ENCODE measurements around the gene NMNAT1. TPM values are rescaled to one million over a fixed set of nuclear protein-coding genes. Genes with fewer than 3 reads are reported as not detected.

NMNAT1 gene
- total and polyA plus RNA-seq, 3 experiments from 2014 or later = 6.4 to 12.1 (median 11.3) TPM

DNA sequence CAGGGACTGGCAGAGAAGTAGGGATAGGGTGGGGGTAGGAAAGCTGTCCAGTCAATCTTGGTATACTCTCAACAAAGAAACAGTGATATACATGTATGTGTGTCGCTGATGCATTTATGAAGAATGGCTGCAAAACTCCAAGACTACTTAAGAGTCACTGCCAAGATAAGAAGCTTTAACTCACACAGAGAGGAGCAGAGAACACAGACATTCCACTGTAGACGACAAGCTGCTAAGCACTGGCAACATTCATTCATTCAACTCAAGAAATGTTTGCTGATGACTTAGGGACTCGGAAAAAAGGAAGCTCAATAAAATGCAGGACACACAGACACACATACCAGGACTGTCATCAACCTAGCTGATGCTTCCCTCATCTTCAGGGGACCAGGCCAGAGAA lies 38.7 kb upstream of the NMNAT1 start:
- H3K36me3 ChIP-seq (ENCODE audit: insufficient read depth, low read length) = no peaks in the 10 kb centered on the region
- H3K27ac ChIP-seq (ENCODE audit: low read depth, low read length) = no peak overlapping the region
- H3K9me3 ChIP-seq (ENCODE audit: low read length) = no peaks in the 10 kb centered on the region
- peaks cover 0 to 4% of the 10 kb centered on the region in 2 donors for H3K27me3 Mint-ChIP-seq
- peak overlapping the region in 1 of 8 donors; percentile 32 for H3K27ac Mint-ChIP-seq
- H3K36me3 Mint-ChIP-seq = peaks cover 0 to 3% (median 0%) of the 10 kb centered on the region in 3 donors
- H3K4me3 Mint-ChIP-seq = peak overlapping the region in 1 of 7 donors; percentile 71
- ChIA-PET CTCF (interaction anchor here (1.5 kb wide), 1 partner anchor 12 kb away, joined by 3 read pairs; no protein-coding TSS in a partner anchor), POLR2A (no interaction called here)
- peaks cover 11% of the 10 kb centered on the region for H3K4me1 ChIP-seq (ENCODE audit: insufficient read depth, low read length)
- peaks cover 30 to 50% (median 39%) of the 10 kb centered on the region in 3 donors for H3K4me1 Mint-ChIP-seq
- no peak overlapping the region for H3K4me3 ChIP-seq (ENCODE audit: low read length)
- no peak for DNase-seq
- no peaks in the 10 kb centered on the region for H3K27me3 ChIP-seq (ENCODE audit: insufficient read depth, low read length, poor library complexity, severe bottlenecking)
- no peaks in the 10 kb centered on the region for H3K9me3 Mint-ChIP-seq

DNA sequence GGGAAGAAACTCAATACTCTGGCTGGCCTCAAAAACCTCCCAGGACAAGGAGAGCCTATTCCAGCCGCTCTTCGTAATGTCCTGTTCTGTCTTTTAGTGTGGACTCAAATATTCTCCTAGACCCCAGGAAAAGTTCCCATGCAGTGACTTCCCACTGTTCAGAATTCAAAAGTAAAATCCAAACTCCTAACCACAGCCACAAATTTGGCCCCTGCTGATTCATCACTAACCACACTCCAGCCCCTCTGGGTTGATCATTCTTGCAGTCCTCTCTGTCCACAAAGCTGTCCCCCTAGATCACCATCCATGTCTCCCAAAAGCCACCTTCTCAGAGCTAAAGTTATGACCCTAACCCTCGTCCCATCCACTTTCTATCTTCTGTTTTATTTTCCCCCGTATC lies 38.3 kb upstream of the NMNAT1 start:
- peaks cover 30 to 50% (median 40%) of the 10 kb centered on the region in 3 donors for H3K4me1 Mint-ChIP-seq
- Histone ChIP-seq H3K4me1 (ENCODE audit: insufficient read depth, low read length) (peaks cover 11% of the 10 kb centered on the region), H3K27ac (ENCODE audit: low read depth, low read length) (no peak overlapping the region), H3K4me3 (ENCODE audit: low read length) (no peak overlapping the region), H3K36me3 (ENCODE audit: insufficient read depth, low read length) (no peaks in the 10 kb centered on the region), H3K9me3 (ENCODE audit: low read length) (no peaks in the 10 kb centered on the region), H3K27me3 (ENCODE audit: insufficient read depth, low read length, poor library complexity, severe bottlenecking) (no peaks in the 10 kb centered on the region)
- no peak for DNase-seq
- no peak overlapping the region for H3K27ac Mint-ChIP-seq
- H3K27me3 Mint-ChIP-seq = peaks cover 0 to 4% of the 10 kb centered on the region in 2 donors
- peaks cover 0 to 4% (median 0%) of the 10 kb centered on the region in 3 donors for H3K36me3 Mint-ChIP-seq
- CTCF ChIA-PET = interaction anchor here (1.5 kb wide), 1 partner anchor 12 kb away, joined by 3 read pairs; no protein-coding TSS in a partner anchor
- POLR2A ChIA-PET = no interaction called here
- H3K9me3 Mint-ChIP-seq = no peaks in the 10 kb centered on the region
- H3K4me3 Mint-ChIP-seq = peak overlapping the region in 1 of 7 donors; percentile 71

DNA sequence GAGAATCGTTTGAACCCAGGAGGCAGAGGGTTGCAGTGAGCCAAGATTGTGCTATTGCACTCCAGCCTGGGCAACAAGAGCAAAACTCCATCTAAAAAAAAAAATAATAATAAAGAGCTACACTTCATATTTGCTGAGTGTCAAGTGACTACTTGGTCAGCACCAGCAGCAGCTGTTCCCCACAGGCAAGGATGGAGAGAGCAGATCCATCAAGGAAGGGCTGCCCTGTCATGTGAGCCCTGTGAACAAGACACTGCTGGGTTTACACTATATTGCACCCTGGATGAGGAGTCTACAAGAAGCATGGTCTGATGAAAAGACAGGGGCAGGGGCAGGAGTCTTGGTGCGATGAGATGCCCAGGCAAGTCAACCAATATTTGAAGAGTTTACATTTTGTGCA lies 36.8 kb upstream of the NMNAT1 start:
- Histone ChIP-seq H3K9me3 (ENCODE audit: low read length) (no peaks in the 10 kb centered on the region), H3K27me3 (ENCODE audit: insufficient read depth, low read length, poor library complexity, severe bottlenecking) (no peaks in the 10 kb centered on the region), H3K4me1 (ENCODE audit: insufficient read depth, low read length) (peaks cover 16% of the 10 kb centered on the region), H3K27ac (ENCODE audit: low read depth, low read length) (no peak overlapping the region), H3K4me3 (ENCODE audit: low read length) (no peak overlapping the region), H3K36me3 (ENCODE audit: insufficient read depth, low read length) (no peaks in the 10 kb centered on the region)
- H3K4me1 Mint-ChIP-seq = peaks cover 33 to 48% (median 44%) of the 10 kb centered on the region in 3 donors
- CTCF ChIA-PET = interaction anchor here (0.8 to 1.5 kb wide), 2 partner anchors 32 to 122 kb away, joined by 3 read pairs; no protein-coding TSS in a partner anchor
- H3K4me3 Mint-ChIP-seq = peak overlapping the region in 1 of 7 donors; percentile 76
- H3K27me3 Mint-ChIP-seq = peaks cover 0 to 4% of the 10 kb centered on the region in 2 donors
- peak overlapping the region in 1 of 8 donors; percentile 49 for H3K27ac Mint-ChIP-seq
- POLR2A ChIA-PET = interaction anchor here (0.6 kb wide), 1 partner anchor 45 kb away, joined by 6 read pairs; no protein-coding TSS in a partner anchor
- no peak for DNase-seq
- H3K36me3 Mint-ChIP-seq = peaks cover 0 to 10% (median 0%) of the 10 kb centered on the region in 3 donors
- no peaks in the 10 kb centered on the region for H3K9me3 Mint-ChIP-seq

- POLR2A ChIA-PET = no interaction called here
- H3K27ac ChIP-seq (ENCODE audit: low read depth, low read length) = no peak overlapping the region
- H3K36me3 ChIP-seq (ENCODE audit: insufficient read depth, low read length) = no peaks in the 10 kb centered on the region
- H3K4me1 Mint-ChIP-seq = peaks cover 38 to 53% (median 50%) of the 10 kb centered on the region in 3 donors
- H3K27me3 ChIP-seq (ENCODE audit: insufficient read depth, low read length, poor library complexity, severe bottlenecking) = no peaks in the 10 kb centered on the region
- peaks cover 0 to 5% of the 10 kb centered on the region in 2 donors for H3K27me3 Mint-ChIP-seq
- H3K36me3 Mint-ChIP-seq = peaks cover 0 to 10% (median 0%) of the 10 kb centered on the region in 3 donors
- no peaks in the 10 kb centered on the region for H3K9me3 Mint-ChIP-seq
- CTCF ChIA-PET = interaction anchor here (1.4 kb wide), 1 partner anchor 291 kb away, joined by 3 read pairs; no protein-coding TSS in a partner anchor
- peak overlapping the region in 3 of 7 donors; percentile 27 to 59 (median 50) for H3K4me3 Mint-ChIP-seq
- no peak overlapping the region for H3K4me3 ChIP-seq (ENCODE audit: low read length)
- H3K9me3 ChIP-seq (ENCODE audit: low read length) = no peaks in the 10 kb centered on the region
- peak overlapping the region in 1 of 8 donors; percentile 14 for H3K27ac Mint-ChIP-seq
- DNase-seq = no peak
- peaks cover 26% of the 10 kb centered on the region for H3K4me1 ChIP-seq (ENCODE audit: insufficient read depth, low read length)
These were observed 35.8 kb upstream of the NMNAT1 start for GRCh38 chr1:9907441-9907840.

DNA sequence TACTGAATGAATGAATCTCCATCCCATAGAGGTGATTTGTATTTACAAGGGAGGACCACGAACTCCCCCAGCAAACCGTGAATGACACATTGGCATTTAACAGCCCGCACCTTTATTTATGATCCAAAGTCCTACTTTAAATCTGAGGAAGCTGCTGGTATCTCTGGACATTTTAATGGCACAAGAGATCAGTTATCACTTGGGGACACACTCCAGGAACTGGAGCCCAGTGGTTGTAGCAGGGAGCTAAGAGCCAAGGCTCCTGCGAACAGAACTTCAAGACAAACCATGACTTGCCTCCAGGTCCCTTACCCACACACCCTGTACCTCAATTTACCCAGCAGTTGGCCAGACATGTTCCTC lies 34.4 kb upstream of the NMNAT1 start:
- Mint-ChIP-seq H3K4me3 (peak overlapping the region; percentile 88 to 99 (median 97)), H3K9me3 (no peaks in the 10 kb centered on the region), H3K36me3 (peaks cover 0 to 10% (median 0%) of the 10 kb centered on the region in 3 donors), H3K27ac (peak overlapping the region; percentile 56 to 95 (median 92)), H3K4me1 (peaks cover 37 to 51% (median 50%) of the 10 kb centered on the region in 3 donors), H3K27me3 (peaks cover 0 to 5% of the 10 kb centered on the region in 2 donors)
- H3K9me3 ChIP-seq (ENCODE audit: low read length) = no peaks in the 10 kb centered on the region
- H3K27me3 ChIP-seq (ENCODE audit: insufficient read depth, low read length, poor library complexity, severe bottlenecking) = no peaks in the 10 kb centered on the region
- peak overlapping the region; percentile 36 for H3K4me3 ChIP-seq (ENCODE audit: low read length)
- CTCF ChIA-PET = interaction anchor here (1.2 kb wide), 1 partner anchor 34 kb away, joined by 3 read pairs; no protein-coding TSS in a partner anchor
- DNase-seq = no peak
- POLR2A ChIA-PET = interaction anchor here (0.6 kb wide), 1 partner anchor 1376 kb away, joined by 3 read pairs; no protein-coding TSS in a partner anchor
- H3K36me3 ChIP-seq (ENCODE audit: insufficient read depth, low read length) = no peaks in the 10 kb centered on the region
- peak overlapping the region; percentile 5 for H3K27ac ChIP-seq (ENCODE audit: low read depth, low read length)
- peaks cover 26% of the 10 kb centered on the region for H3K4me1 ChIP-seq (ENCODE audit: insufficient read depth, low read length)

- H3K36me3 ChIP-seq (ENCODE audit: insufficient read depth, low read length) = no peaks in the 10 kb centered on the region
- CTCF ChIA-PET = interaction anchor here (1.2 kb wide), 1 partner anchor 34 kb away, joined by 3 read pairs; no protein-coding TSS in a partner anchor
- peaks cover 26% of the 10 kb centered on the region for H3K4me1 ChIP-seq (ENCODE audit: insufficient read depth, low read length)
- no peaks in the 10 kb centered on the region for H3K27me3 ChIP-seq (ENCODE audit: insufficient read depth, low read length, poor library complexity, severe bottlenecking)
- peak; percentile 1 to 63 (median 14) for DNase-seq
- peak overlapping the region; percentile 36 for H3K4me3 ChIP-seq (ENCODE audit: low read length)
- POLR2A ChIA-PET = interaction anchor here (0.8 kb wide), 1 partner anchor 34 kb away, joined by 3 read pairs; the partner anchor contains the start of genes LZIC and NMNAT1
- H3K9me3 ChIP-seq (ENCODE audit: low read length) = no peaks in the 10 kb centered on the region
- peaks cover 0 to 10% (median 0%) of the 10 kb centered on the region in 3 donors for H3K36me3 Mint-ChIP-seq
- peaks cover 37 to 47% (median 46%) of the 10 kb centered on the region in 3 donors for H3K4me1 Mint-ChIP-seq
- H3K27ac ChIP-seq (ENCODE audit: low read depth, low read length) = peak overlapping the region; percentile 5
- peaks cover 0 to 5% of the 10 kb centered on the region in 2 donors for H3K27me3 Mint-ChIP-seq
- peak overlapping the region; percentile 56 to 95 (median 92) for H3K27ac Mint-ChIP-seq
- H3K9me3 Mint-ChIP-seq = no peaks in the 10 kb centered on the region
- H3K4me3 Mint-ChIP-seq = peak overlapping the region; percentile 88 to 99 (median 97)
These were observed 33.8 kb upstream of the NMNAT1 start for GRCh38 chr1:9909234-9910046.

DNA sequence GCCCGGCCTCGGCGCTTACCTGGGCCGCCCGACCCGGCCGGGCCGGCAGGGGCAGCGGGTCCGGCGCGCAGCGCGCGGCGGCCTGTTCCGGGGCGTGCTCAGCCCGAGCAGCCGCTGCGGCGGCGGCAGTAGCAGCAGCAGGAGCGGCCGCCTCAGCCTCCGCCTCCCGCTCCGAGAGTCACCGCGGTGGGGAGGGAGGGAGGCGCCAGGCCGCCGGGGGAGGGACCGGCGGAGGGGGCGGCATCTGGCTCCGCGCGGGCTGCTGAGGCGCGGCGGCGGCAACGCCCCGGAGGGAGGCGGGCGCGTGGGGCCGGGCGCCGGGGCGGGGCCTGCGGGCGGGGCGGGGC lies 33.2 kb upstream of the NMNAT1 start, which contains the start of gene CTNNBIP1:
Gene CTNNBIP1 (minus strand): TSS at position 194 of the 347 bp plus-strand sequence. CDS start 38,205 bp downstream, outside the sequence.
- Histone ChIP-seq H3K9me3 (ENCODE audit: low read length) (no peaks in the 10 kb centered on the region), H3K27ac (ENCODE audit: low read depth, low read length) (peak within 1 kb of the TSS; percentile 89), H3K27me3 (ENCODE audit: insufficient read depth, low read length, poor library complexity, severe bottlenecking) (no peaks in the 10 kb centered on the region), H3K36me3 (ENCODE audit: insufficient read depth, low read length) (no peaks in the 10 kb centered on the region), H3K4me1 (ENCODE audit: insufficient read depth, low read length) (peaks cover 26% of the 10 kb centered on the region), H3K4me3 (ENCODE audit: low read length) (peak within 1 kb of the TSS; percentile 79)
- DNase-seq = no peak
- H3K9me3 Mint-ChIP-seq = no peaks in the 10 kb centered on the region
- peak within 1 kb of the TSS; percentile 89 to 97 (median 95) for H3K27ac Mint-ChIP-seq
- peaks cover 0 to 5% of the 10 kb centered on the region in 2 donors for H3K27me3 Mint-ChIP-seq
- H3K36me3 Mint-ChIP-seq = peaks cover 0 to 10% (median 0%) of the 10 kb centered on the region in 3 donors
- H3K4me1 Mint-ChIP-seq = peaks cover 32 to 47% (median 40%) of the 10 kb centered on the region in 3 donors
- ChIA-PET POLR2A (interaction anchor here (0.8 kb wide), 1 partner anchor 33 kb away, joined by 3 read pairs; the partner anchor contains the start of genes LZIC and NMNAT1), CTCF (interaction anchor here (1.2 kb wide), 1 partner anchor 123 kb away, joined by 3 read pairs; no protein-coding TSS in a partner anchor)
- peak within 1 kb of the TSS; percentile 95 to 99 (median 97) for H3K4me3 Mint-ChIP-seq

Measured in CD8-positive, alpha-beta memory T cell (primary cell).